Panc1 (cell line): ENCODE measurements around the gene CDRT15.

Experiments used
- CTCF ChIP-seq: fragments of 450-650 bp; IDR thresholded peaks from 2 replicates; pipeline ENCODE4 v1.5.1; 2017; ENCODE audit warnings: mild to moderate bottlenecking
- POLR2AphosphoS5 ChIP-seq: IDR thresholded peaks from 2 replicates; pipeline ENCODE4 v1.6.1; 2012; ENCODE audit warnings: mild to moderate bottlenecking, low read depth, low read length, moderate library complexity
- REST ChIP-seq, 2 experiments: IDR thresholded peaks; 2 replicates each; pipeline ENCODE4 v1.6.1; 2011 to 2012; ENCODE audit warnings: low read depth in 2 of 2, control low read depth in 1 of 2, low read length in 1 of 2, mild to moderate bottlenecking in 1 of 2, moderate library complexity in 1 of 2; ENCODE audit not compliant: insufficient read depth in 1 of 2
- SIN3A ChIP-seq: IDR thresholded peaks from 2 replicates; pipeline ENCODE4 v1.6.1; 2012; ENCODE audit warnings: low read depth, mild to moderate bottlenecking, low read length, moderate library complexity, borderline replicate concordance; ENCODE audit not compliant: insufficient read depth

GRCh38 chr17:14204546-14204945 is 32.1 kb downstream of the CDRT15 start:
- TF ChIP-seq CTCF (no peak), POLR2AphosphoS5 (no peak), REST (IDR thresholded peaks at IDR 0.05; ENCODE audit: insufficient read depth in 1 of 2, low read depth in 2 of 2, low read length in 1 of 2) (no peak), SIN3A (no peak)
